H1 (cell line): ENCODE measurements around the gene WDR76. TPM values are rescaled to one million over a fixed set of nuclear protein-coding genes. Genes with fewer than 3 reads are reported as not detected.

Experiments used
- CTCF ChIA-PET: fragments of 300-600 bp; sonication (Branson Sonifier 250); formaldehyde crosslinking; loops from one replicate; lab custom pipeline; 2021; ENCODE audit not compliant: partially characterized antibody; lab: Charles Lee
- POLR2A ChIA-PET: fragments of 300-600 bp; sonication (Branson Sonifier 250); formaldehyde crosslinking; loops from one replicate; lab custom pipeline; 2021; ENCODE audit warnings: inconsistent platforms; ENCODE audit not compliant: partially characterized antibody; lab: Charles Lee
- DNase-seq, 2 experiments: peaks; one replicate each; pipeline versions ENCODE4 v3.0.0 to v3.0.0-alpha.2; 2010 to 2022; ENCODE audit warnings: low spot score in 2 of 2, low read depth in 1 of 2, mixed read lengths in 1 of 2
- FAIRE-seq: peaks from 2 replicates; lab custom pipeline; 2011; peaks lifted over from hg19 to GRCh38; lab: Jason Lieb, UNC
- H2AFZ ChIP-seq: 2 replicates; pipeline ENCODE4 v1.8.1; 2012; ENCODE audit warnings: low read length, inconsistent platforms
- H2AK5ac ChIP-seq: 2 replicates; pipeline ENCODE4 v1.6.1; 2013; ENCODE audit warnings: low read depth, low read length
- H2BK120ac ChIP-seq: replicated peaks from 2 replicates; pipeline ENCODE3; 2013; ENCODE audit warnings: low read depth, low read length, inconsistent platforms
- H2BK12ac ChIP-seq: 2 replicates; pipeline ENCODE4 v1.6.1; 2013; ENCODE audit warnings: low read depth, low read length
- H2BK15ac ChIP-seq: 2 replicates; pipeline ENCODE4 v1.6.1; 2013; ENCODE audit warnings: low read length
- H2BK20ac ChIP-seq: 2 replicates; pipeline ENCODE4 v1.6.1; 2013; ENCODE audit warnings: low read length
- H2BK5ac ChIP-seq: 2 replicates; pipeline ENCODE4 v1.6.1; 2013; ENCODE audit warnings: low read depth, low read length
- H3K14ac ChIP-seq: 2 replicates; pipeline ENCODE4 v1.6.1; 2013; ENCODE audit warnings: inconsistent platforms; ENCODE audit not compliant: insufficient read length
- H3K18ac ChIP-seq: 2 replicates; pipeline ENCODE4 v1.6.1; 2013; ENCODE audit warnings: low read length; ENCODE audit errors: extremely low read depth
- H3K23ac ChIP-seq: 2 replicates; pipeline ENCODE4 v1.6.1; 2013; ENCODE audit warnings: inconsistent platforms; ENCODE audit not compliant: insufficient read length
- H3K23me2 ChIP-seq: 2 replicates; pipeline ENCODE4 v1.6.1; 2013; ENCODE audit warnings: low read depth, low read length
- H3K27ac ChIP-seq: 2 replicates; pipeline ENCODE4 v1.6.1; 2011; ENCODE audit warnings: low read depth, low read length, inconsistent platforms
- H3K27me3 ChIP-seq, 4 experiments: replicated peaks in 1 of 4; 1 replicate in 1 of 4; 2 replicates in 3 of 4; pipeline versions ENCODE4 v1.6.1 to v1.8.1; 2011 to 2013; ENCODE audit warnings: low read length in 3 of 4, mild to moderate bottlenecking in 3 of 4, inconsistent platforms in 2 of 4, mixed read lengths in 2 of 4, moderate library complexity in 1 of 4; ENCODE audit not compliant: control insufficient read depth in 3 of 4, insufficient read depth in 3 of 4; ENCODE audit errors: extremely low read depth in 1 of 4
- H3K36me3 ChIP-seq, 4 experiments: 2 replicates each; pipeline versions ENCODE4 v1.6.1 to v1.8.1; 2011 to 2013; ENCODE audit warnings: mild to moderate bottlenecking in 4 of 4, low read length in 3 of 4, moderate library complexity in 2 of 4, control low read depth in 1 of 4, inconsistent platforms in 1 of 4; ENCODE audit not compliant: insufficient read depth in 4 of 4, control insufficient read depth in 2 of 4
- H3K4ac ChIP-seq: replicated peaks from 2 replicates; pipeline ENCODE3; 2013; ENCODE audit warnings: low read length, low read depth, mixed read lengths, inconsistent platforms; ENCODE audit not compliant: insufficient read length
- H3K4me1 ChIP-seq, 4 experiments: replicated peaks in 1 of 4; 1 replicate in 1 of 4; 2 replicates in 3 of 4; pipeline versions ENCODE4 v1.6.1 to v1.8.1; 2011 to 2013; ENCODE audit warnings: low read length in 3 of 4, inconsistent platforms in 2 of 4, mixed read lengths in 1 of 4; ENCODE audit not compliant: insufficient read depth in 4 of 4, control insufficient read depth in 3 of 4
- H3K4me2 ChIP-seq, 2 experiments: 2 replicates each; pipeline versions ENCODE4 v1.6.1 to v1.8.1; 2011 to 2013; ENCODE audit warnings: low read depth in 2 of 2, low read length in 2 of 2, control low read depth in 1 of 2, inconsistent platforms in 1 of 2, mild to moderate bottlenecking in 1 of 2; ENCODE audit not compliant: insufficient read depth in 1 of 2
- H3K4me3 ChIP-seq, 4 experiments: fragments of 200-600, 300-600 bp in 1 of 4; sonication (generic), shearing (Covaris generic), sonication (Bioruptor Twin) in 1 of 4; 2 replicates each; pipeline versions ENCODE4 v1.5.1 to v1.8.1; 2011 to 2016; ENCODE audit warnings: low read length in 4 of 4, low read depth in 3 of 4, control low read depth in 2 of 4, inconsistent platforms in 2 of 4, mild to moderate bottlenecking in 2 of 4, mixed read lengths in 1 of 4, moderate library complexity in 1 of 4; ENCODE audit not compliant: insufficient read depth in 2 of 4; ENCODE audit errors: extremely low read depth in 1 of 4
- H3K56ac ChIP-seq: replicated peaks from 2 replicates; pipeline ENCODE3; 2013; ENCODE audit warnings: low read depth, mild to moderate bottlenecking, mixed read lengths, low read length, inconsistent platforms; ENCODE audit not compliant: insufficient read length
- H3K79me1 ChIP-seq: 2 replicates; pipeline ENCODE4 v1.6.1; 2013; ENCODE audit warnings: low read depth, low read length, control low read depth
- H3K79me2 ChIP-seq, 2 experiments: 2 replicates each; pipeline versions ENCODE4 v1.6.1 to v1.8.1; 2012 to 2013; ENCODE audit warnings: low read length in 2 of 2, mild to moderate bottlenecking in 2 of 2, inconsistent platforms in 1 of 2; ENCODE audit not compliant: insufficient read depth in 2 of 2, control insufficient read depth in 1 of 2
- H3K9ac ChIP-seq, 4 experiments: replicated peaks in 1 of 4; 1 replicate in 1 of 4; 2 replicates in 3 of 4; pipeline versions ENCODE4 v1.6.1 to v1.8.1; 2011 to 2013; ENCODE audit warnings: low read depth in 3 of 4, low read length in 3 of 4, control low read depth in 2 of 4, mild to moderate bottlenecking in 2 of 4, moderate library complexity in 2 of 4, inconsistent platforms in 1 of 4; ENCODE audit errors: extremely low read depth in 1 of 4
- H3K9me3 ChIP-seq, 2 experiments: 2 replicates each; pipeline versions ENCODE4 v1.6.1 to v1.8.1; 2012 to 2013; ENCODE audit warnings: mild to moderate bottlenecking in 2 of 2, moderate library complexity in 2 of 2, control low read depth in 1 of 2, inconsistent platforms in 1 of 2, low read depth in 1 of 2, low read length in 1 of 2, mixed read lengths in 1 of 2; ENCODE audit not compliant: insufficient read depth in 2 of 2
- H4K20me1 ChIP-seq, 2 experiments: replicated peaks in 1 of 2; 2 replicates each; pipeline versions ENCODE3 to v1.8.1; 2011 to 2013; ENCODE audit warnings: inconsistent platforms in 2 of 2, low read length in 2 of 2, mild to moderate bottlenecking in 1 of 2; ENCODE audit not compliant: insufficient read depth in 2 of 2, control insufficient read depth in 1 of 2
- H4K5ac ChIP-seq: 2 replicates; pipeline ENCODE4 v1.6.1; 2013; ENCODE audit warnings: low read length, low read depth, mixed read lengths, inconsistent platforms; ENCODE audit not compliant: insufficient read length
- H4K8ac ChIP-seq: 2 replicates; pipeline ENCODE4 v1.8.0; 2013; ENCODE audit warnings: mild to moderate bottlenecking, moderate library complexity, low read length, inconsistent platforms; ENCODE audit not compliant: insufficient read depth; ENCODE audit errors: extremely low read depth
- H4K91ac ChIP-seq: replicated peaks from 2 replicates; pipeline ENCODE3; 2013; ENCODE audit warnings: low read length, mixed read lengths, inconsistent platforms; ENCODE audit not compliant: insufficient read length
- BRCA1 ChIP-seq: IDR thresholded peaks from 2 replicates; pipeline ENCODE4 v1.6.1; 2012; ENCODE audit warnings: low read depth, low read length, improper control_type of control experiment
- NRF1 ChIP-seq: IDR thresholded peaks from 2 replicates; pipeline ENCODE4 v1.6.1; 2011; ENCODE audit warnings: mild to moderate bottlenecking, low read depth, low read length, improper control_type of control experiment
- RAD21 ChIP-seq, 2 experiments: IDR thresholded peaks in 1 of 2; conservative IDR thresholded peaks in 1 of 2; 2 replicates each; pipeline ENCODE4 v1.6.1; 2011; ENCODE audit warnings: low read depth in 2 of 2, low read length in 2 of 2, improper control_type of control experiment in 1 of 2, inconsistent platforms in 1 of 2, mild to moderate bottlenecking in 1 of 2, moderate library complexity in 1 of 2
- RNF2 ChIP-seq: fragments of 200-900, 300-1000 bp; sonication (generic); IDR thresholded peaks from 2 replicates; pipeline ENCODE4 v1.7.1; 2016; ENCODE audit warnings: borderline replicate concordance, low read depth, mild to moderate bottlenecking, antibody characterized with exemption, low read length; ENCODE audit not compliant: poor library complexity, severe bottlenecking; ENCODE audit errors: missing control alignments
- SP1 ChIP-seq: IDR thresholded peaks from 2 replicates; pipeline ENCODE4 v1.6.1; 2011; ENCODE audit warnings: low read depth, low read length
- TAF1 ChIP-seq: IDR thresholded peaks from 2 replicates; pipeline ENCODE4 v1.6.1; 2011; ENCODE audit warnings: mild to moderate bottlenecking, low read depth, low read length
- TAF7 ChIP-seq: optimal IDR thresholded peaks from 2 replicates; pipeline ENCODE3; 2011; ENCODE audit warnings: low read depth, mild to moderate bottlenecking, inconsistent platforms, low read length, moderate library complexity, borderline replicate concordance
- WGBS, 2 experiments: shearing (Covaris generic) in 1 of 2; methylation state at CpG; one replicate each; pipeline versions ENCODE4 v1.1.6 to v1.1.7; 2013 to 2015; ENCODE audit warnings: low lambda C conversion rate in 2 of 2, mixed read lengths in 2 of 2, inconsistent platforms in 1 of 2, low coverage in 1 of 2, missing lambda C conversion rate in 1 of 2; ENCODE audit not compliant: insufficient replicate concordance in 2 of 2, insufficient coverage in 1 of 2, insufficient read length in 1 of 2; ENCODE audit errors: extremely low coverage in 1 of 2, missing lambda C conversion rate in 1 of 2; 5-methylcytosine and 5-hydroxymethylcytosine counted together
- polyA plus RNA-seq, 7 experiments: library from polyadenylated mRNA; depleted of rRNA in 3 of 7; stranded (reverse) in 5 of 7; unstranded in 2 of 7; fragments of >200 nt in 5 of 7; fragments of 200-250 nt in 2 of 7; gene quantifications; 1 replicate in 5 of 7; 2 replicates in 1 of 7; 4 replicates in 1 of 7; pipeline versions ENCODE4 v1.2.1 to v1.2.3, GENCODE V29; 2011 to 2013; ENCODE audit warnings: missing spikeins in 2 of 7, mixed read lengths in 2 of 7
- total RNA-seq: library from RNA; stranded (reverse); fragmentation: NEBNext Ultra II Directional; extraction: Animal tissue kit (Norgen Biotek cat#: 25700); gene quantifications from 2 replicates; pipeline ENCODE4 v1.2.1, GENCODE V29; 2021
- TF ChIP-seq, protein P1 (sequence below): IDR thresholded peaks from 2 replicates; pipeline ENCODE4 v1.6.1; 2011; ENCODE audit warnings: low read length, improper control_type of control experiment

WDR76 gene
- total and polyA plus RNA-seq, 2 of the 8 experiments (the other 6 are each of a cell fraction or from before 2014, with no cell fraction given): 4.1 to 18.9 TPM

DNA sequence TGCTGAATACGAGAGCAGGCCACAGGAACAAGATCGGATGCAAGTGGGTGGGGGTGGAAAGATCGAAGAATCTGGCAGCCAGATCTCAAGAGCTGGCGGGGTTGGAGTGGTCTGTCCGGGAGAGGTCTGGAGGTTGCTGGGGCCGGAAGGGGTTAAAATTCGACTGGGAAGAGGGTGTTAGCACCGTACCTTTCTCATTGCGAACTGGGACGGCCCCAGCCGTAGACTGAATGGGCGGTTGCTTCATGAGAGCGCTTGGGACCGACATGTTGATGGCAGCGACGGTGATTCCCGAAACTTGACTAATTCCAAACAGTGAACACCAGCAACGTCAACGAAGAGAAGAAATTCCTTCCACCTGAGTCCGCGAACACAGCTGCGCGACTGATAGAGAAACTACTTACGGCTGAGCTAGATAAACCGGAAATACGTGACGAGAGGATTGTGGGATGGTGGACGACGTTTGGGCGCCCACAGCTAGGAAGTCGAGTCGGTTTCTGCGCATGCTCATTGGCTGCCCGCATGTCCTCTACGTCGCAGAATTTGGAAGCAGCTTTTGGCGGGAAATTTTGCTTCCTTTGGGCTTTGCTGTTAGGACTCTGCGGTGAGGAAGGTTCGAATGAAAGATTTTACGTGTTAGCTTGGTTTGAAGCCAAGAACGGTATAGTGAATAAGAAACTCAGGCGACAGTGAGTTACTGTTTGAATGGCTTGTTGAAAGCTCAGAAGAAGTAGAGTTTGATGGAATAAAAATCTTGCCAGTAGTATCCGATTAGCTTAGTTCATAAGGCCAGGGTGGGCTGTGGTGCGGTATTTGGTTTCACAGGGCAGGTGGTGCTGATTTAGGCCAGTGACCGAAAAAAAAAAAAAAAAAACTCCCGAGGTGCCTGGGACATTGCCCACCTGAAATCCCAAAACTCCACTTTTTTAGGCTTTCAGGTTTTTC lies 2.2 kb upstream of the WDR76 start, which contains the start of gene MFAP1:
Gene MFAP1 (minus strand): TSS at position 389 of the 945 bp plus-strand sequence. CDS start 121 bp downstream, at position 268.
- peak within 1 kb of the TSS; percentile 75 to 91 (median 88) for H3K9ac ChIP-seq
- 0 out of 2 replicates have a peak within 1 kb of the TSS, but pooled peaks have one; percentile 67 for H2BK20ac ChIP-seq
- no peaks in the 10 kb centered on the region; the same call in none of the 2 replicates for H3K79me1 ChIP-seq
- H4K20me1 ChIP-seq: no peaks in the 10 kb centered on the region
- H3K27me3 ChIP-seq: peaks cover 0 to 16% (median 4%) of the 10 kb centered on the region in 4 experiments; a peak in 4 of 7 replicates
- H3K36me3 ChIP-seq: peaks cover 0 to 5% (median 0%) of the 10 kb centered on the region in 4 experiments; a peak in 1 of 8 replicates
- POLR2A ChIA-PET: interaction anchor here (0.6 to 3.2 kb wide), 13 partner anchors 19 to 611 kb away, joined by 3 to 22 read pairs (median 4); partner anchors contain the start of genes ELL3, HYPK, PDIA3 and SERINC4
- H3K4me3 ChIP-seq: peak within 1 kb of the TSS; percentile 63 to 98 (median 90)
- H2BK15ac ChIP-seq: no peak within 1 kb of the TSS
- H2AK5ac ChIP-seq: no peak within 1 kb of the TSS
- H3K9me3 ChIP-seq: peaks cover 0 to 3% of the 10 kb centered on the region in 2 experiments; a peak in 2 of 4 replicates
- H3K18ac ChIP-seq: peak within 1 kb of the TSS; percentile 73; the same call in 1 of the 2 replicates
- no peak within 1 kb of the TSS for H3K14ac ChIP-seq
- H3K56ac ChIP-seq: no peak within 1 kb of the TSS
- 13% methylated on average over 46 of the region's 46 CpGs; no CpG with 5 or more reads in 1 of the 2 experiments for WGBS, 2 experiments
- FAIRE-seq (peak; percentile 86), DNase-seq (peak; percentile 72 to 83)
- H3K4ac ChIP-seq: no peak within 1 kb of the TSS
- H4K8ac ChIP-seq: peak within 1 kb of the TSS; percentile 76; the same call in 1 of the 2 replicates
- H4K5ac ChIP-seq: peak within 1 kb of the TSS; percentile 10
- peak within 1 kb of the TSS; percentile 98 for H2AFZ ChIP-seq
- H4K91ac ChIP-seq: peak within 1 kb of the TSS; percentile 1
- peak within 1 kb of the TSS; percentile 95 for H2BK5ac ChIP-seq
- peaks cover 0 to 4% (median 2%) of the 10 kb centered on the region in 4 experiments; a peak in 4 of 7 replicates for H3K4me1 ChIP-seq
- H2BK12ac ChIP-seq: peak within 1 kb of the TSS; percentile 17; the same call in 1 of the 2 replicates
- no peak within 1 kb of the TSS for H2BK120ac ChIP-seq
- peak within 1 kb of the TSS; percentile 55 to 80 for H3K4me2 ChIP-seq
- H3K79me2 ChIP-seq: peaks cover 3 to 36% of the 10 kb centered on the region in 2 experiments
- H3K23me2 ChIP-seq: no peaks in the 10 kb centered on the region
- CTCF ChIA-PET: no interaction called here
- no peak within 1 kb of the TSS for H3K23ac ChIP-seq
- peak within 1 kb of the TSS; percentile 90 for H3K27ac ChIP-seq
- TF ChIP-seq, protein P1, sequence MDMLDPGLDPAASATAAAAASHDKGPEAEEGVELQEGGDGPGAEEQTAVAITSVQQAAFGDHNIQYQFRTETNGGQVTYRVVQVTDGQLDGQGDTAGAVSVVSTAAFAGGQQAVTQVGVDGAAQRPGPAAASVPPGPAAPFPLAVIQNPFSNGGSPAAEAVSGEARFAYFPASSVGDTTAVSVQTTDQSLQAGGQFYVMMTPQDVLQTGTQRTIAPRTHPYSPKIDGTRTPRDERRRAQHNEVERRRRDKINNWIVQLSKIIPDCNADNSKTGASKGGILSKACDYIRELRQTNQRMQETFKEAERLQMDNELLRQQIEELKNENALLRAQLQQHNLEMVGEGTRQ: no peak
- peak; percentile 22; the same call in 1 of the 2 replicates for TF ChIP-seq SP1
- TF ChIP-seq TAF1: peak; percentile 93
- no peak for TF ChIP-seq BRCA1
- no peak for TF ChIP-seq RAD21 (IDR thresholded peaks at IDR 0.05 in 1 of 2, conservative IDR thresholded peaks at IDR 0.05 in 1 of 2; ENCODE audit: low read depth in 2 of 2, low read length in 2 of 2)
- TF ChIP-seq TAF7: peak; percentile 52
- peak; percentile 24 for TF ChIP-seq RNF2
- peak; percentile 67 for TF ChIP-seq NRF1
